Gastroesophageal sphincter (tissue), 4 donors: Measurements from ENCODE around the gene EML4. TPM values are rescaled to one million over a fixed set of nuclear protein-coding genes. Genes with fewer than 3 reads are reported as not detected.

ENCODE experiments used
- ATAC-seq: fragments of 150-250 bp; one replicate; pipeline ENCODE4 v1.9.1; 2016; ENCODE audit warnings: mild to moderate bottlenecking, moderate library complexity
- H3K27ac ChIP-seq, 4 donors: fragments of 200-600 bp; sonication (generic) in 3 of 4; 1 replicate in 3 of 4; 2 replicates in 1 of 4; pipeline ENCODE4 v1.5.1; 2016 to 2019
- H3K27me3 ChIP-seq: fragments of 200-600 bp; sonication (generic); one replicate; pipeline ENCODE4 v1.5.1; 2019
- H3K36me3 ChIP-seq, 2 donors: fragments of 200-600 bp; sonication (generic); one replicate each; pipeline ENCODE4 v1.5.1; 2019; ENCODE audit warnings: control low read depth in 1 of 2
- H3K4me1 ChIP-seq, 3 donors: fragments of 200-600 bp; sonication (generic); 1 replicate in 2 of 3; 2 replicates in 1 of 3; pipeline ENCODE4 v1.5.1; 2016 to 2019; ENCODE audit warnings: control low read depth in 2 of 3
- H3K4me3 ChIP-seq, 2 donors: fragments of 200-600 bp; sonication (generic); one replicate each; pipeline ENCODE4 v1.5.1; 2019; ENCODE audit warnings: mild to moderate bottlenecking in 1 of 2, moderate library complexity in 1 of 2
- H3K9me3 ChIP-seq, 3 donors: fragments of 200-600 bp; sonication (generic); one replicate each; pipeline ENCODE4 v1.5.1; 2017 to 2019; ENCODE audit warnings: control low read depth in 2 of 3
- EP300 ChIP-seq: sonication (generic); formaldehyde crosslinking; IDR thresholded peaks from one replicate; pipeline ENCODE4 v1.6.1; 2017; ENCODE audit warnings: antibody characterized with exemption, mild to moderate bottlenecking
- POLR2A ChIP-seq, 2 donors: fragments of 450-650 bp; IDR thresholded peaks; one replicate each; pipeline ENCODE4 v1.6.1; 2017; ENCODE audit warnings: antibody characterized with exemption in 2 of 2, mild to moderate bottlenecking in 2 of 2, moderate library complexity in 1 of 2
- POLR2AphosphoS5 ChIP-seq: sonication (generic); formaldehyde crosslinking; IDR thresholded peaks from one replicate; pipeline ENCODE4 v1.6.1; 2017; ENCODE audit warnings: antibody characterized with exemption
- WGBS, 2 donors: methylation state at CpG; one replicate each; pipeline ENCODE4 v1.1.5; 2018; ENCODE audit warnings: low coverage in 1 of 2; 5-methylcytosine and 5-hydroxymethylcytosine counted together
- total RNA-seq, 4 donors: library from RNA; depleted of rRNA; stranded (reverse); fragments of >200 nt; gene quantifications; one replicate each; pipeline ENCODE4 v1.1.0, GENCODE V29; 2016
- TF ChIP-seq, protein P1 (sequence below), 4 experiments: fragments of 200-600 bp in 2 of 4; fragments of 450-650 bp in 2 of 4; sonication (generic) in 1 of 4; IDR thresholded peaks; one replicate each; pipeline ENCODE4 v1.5.1; 2017 to 2019; ENCODE audit warnings: antibody characterized with exemption in 4 of 4, mild to moderate bottlenecking in 2 of 4, moderate library complexity in 2 of 4

EML4 gene
- total RNA-seq, 4 donors from 2014 or later, result 18.5 to 31.4 (median 23.7) TPM

DNA sequence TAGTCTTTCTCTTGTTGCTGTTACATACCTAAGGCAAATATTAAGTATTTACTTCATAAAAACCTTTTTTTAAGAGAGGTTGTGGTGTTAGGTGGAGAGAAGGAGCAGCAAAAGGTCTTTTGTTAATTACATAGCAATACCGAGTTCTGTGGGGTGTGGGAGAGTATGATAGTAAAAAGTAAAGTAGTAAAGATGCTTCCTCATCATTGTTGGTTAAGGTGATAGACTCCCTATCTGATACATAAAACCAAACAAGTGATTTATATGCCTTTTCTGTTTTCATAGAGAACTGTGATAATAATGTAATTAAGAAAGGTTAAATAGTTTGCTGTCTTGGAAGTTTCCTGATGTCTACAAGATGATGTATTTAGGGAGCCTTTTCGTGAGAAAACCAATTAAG, 75.4 kb downstream of the EML4 start:
- no peak overlapping the region for H3K27ac ChIP-seq
- H3K36me3 ChIP-seq, result peaks cover 0 to 16% of the 10 kb centered on the region in 2 donors
- no peak for ATAC-seq
- H3K4me1 ChIP-seq, result peaks cover 0 to 3% (median 0%) of the 10 kb centered on the region in 3 donors
- no peaks in the 10 kb centered on the region for H3K9me3 ChIP-seq
- H3K27me3 ChIP-seq, result no peaks in the 10 kb centered on the region
- 72 to 87% methylated on average over 2 of the region's 2 CpGs for WGBS, 2 donors
- H3K4me3 ChIP-seq, result no peak overlapping the region
- TF ChIP-seq POLR2A (IDR thresholded peaks at IDR 0.05) (no peak), POLR2AphosphoS5 (no peak), EP300 (no peak)
- TF ChIP-seq, protein P1, sequence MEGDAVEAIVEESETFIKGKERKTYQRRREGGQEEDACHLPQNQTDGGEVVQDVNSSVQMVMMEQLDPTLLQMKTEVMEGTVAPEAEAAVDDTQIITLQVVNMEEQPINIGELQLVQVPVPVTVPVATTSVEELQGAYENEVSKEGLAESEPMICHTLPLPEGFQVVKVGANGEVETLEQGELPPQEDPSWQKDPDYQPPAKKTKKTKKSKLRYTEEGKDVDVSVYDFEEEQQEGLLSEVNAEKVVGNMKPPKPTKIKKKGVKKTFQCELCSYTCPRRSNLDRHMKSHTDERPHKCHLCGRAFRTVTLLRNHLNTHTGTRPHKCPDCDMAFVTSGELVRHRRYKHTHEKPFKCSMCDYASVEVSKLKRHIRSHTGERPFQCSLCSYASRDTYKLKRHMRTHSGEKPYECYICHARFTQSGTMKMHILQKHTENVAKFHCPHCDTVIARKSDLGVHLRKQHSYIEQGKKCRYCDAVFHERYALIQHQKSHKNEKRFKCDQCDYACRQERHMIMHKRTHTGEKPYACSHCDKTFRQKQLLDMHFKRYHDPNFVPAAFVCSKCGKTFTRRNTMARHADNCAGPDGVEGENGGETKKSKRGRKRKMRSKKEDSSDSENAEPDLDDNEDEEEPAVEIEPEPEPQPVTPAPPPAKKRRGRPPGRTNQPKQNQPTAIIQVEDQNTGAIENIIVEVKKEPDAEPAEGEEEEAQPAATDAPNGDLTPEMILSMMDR (IDR thresholded peaks at IDR 0.05), result no peak

DNA sequence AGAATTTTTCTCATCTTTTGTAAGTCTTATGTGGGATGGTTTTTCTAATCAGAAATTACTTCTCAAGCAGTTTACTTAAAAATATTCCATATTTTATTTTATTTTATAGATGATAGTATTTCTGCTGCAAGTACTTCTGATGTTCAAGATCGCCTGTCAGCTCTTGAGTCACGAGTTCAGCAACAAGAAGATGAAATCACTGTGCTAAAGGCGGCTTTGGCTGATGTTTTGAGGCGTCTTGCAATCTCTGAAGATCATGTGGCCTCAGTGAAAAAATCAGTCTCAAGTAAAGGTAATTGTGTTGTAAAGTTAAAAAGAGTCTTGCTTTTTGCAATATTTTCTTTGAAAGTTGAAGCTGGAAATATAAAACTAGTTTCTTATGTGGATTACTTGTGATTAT, 76.2 kb downstream of the EML4 start:
- H3K36me3 ChIP-seq, result peaks cover 0 to 16% of the 10 kb centered on the region in 2 donors
- ATAC-seq, result no peak
- 69 to 94% methylated on average over 3 to 4 of the region's 4 CpGs for WGBS, 2 donors

DNA sequence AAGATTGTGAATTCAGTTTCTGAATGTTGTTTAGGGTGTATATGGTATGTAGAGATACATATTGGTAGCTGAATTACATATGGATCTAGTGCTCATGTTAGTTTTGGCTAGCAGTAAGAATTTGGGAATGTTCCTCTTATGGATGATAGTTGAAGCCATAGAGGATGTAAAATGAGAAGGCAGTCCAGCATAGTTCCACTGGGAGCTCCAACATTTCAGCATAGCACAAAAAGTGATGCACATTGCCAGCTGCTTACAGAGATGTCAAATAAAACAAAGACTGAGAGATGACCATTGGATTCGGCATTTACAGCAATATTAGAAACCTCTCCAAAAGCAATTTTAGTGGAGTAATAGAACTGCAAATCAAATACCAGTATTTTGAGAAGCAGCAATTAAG, 77.4 kb downstream of the EML4 start:
- Histone ChIP-seq H3K27ac (no peak overlapping the region), H3K27me3 (no peaks in the 10 kb centered on the region), H3K36me3 (peaks cover 0 to 16% of the 10 kb centered on the region in 2 donors), H3K4me3 (no peak overlapping the region), H3K4me1 (peaks cover 0 to 14% (median 0%) of the 10 kb centered on the region in 3 donors), H3K9me3 (no peaks in the 10 kb centered on the region)
- ATAC-seq, result no peak
- WGBS, 2 donors, result 77 to 83% methylated on average over 1 of the region's 1 CpG
- TF ChIP-seq EP300 (no peak), POLR2AphosphoS5 (no peak), POLR2A (IDR thresholded peaks at IDR 0.05) (no peak)
- TF ChIP-seq, protein P1 (IDR thresholded peaks at IDR 0.05), result no peak

More for the DNA sequence above, 76.2 kb downstream of the EML4 start:
- no peak for TF ChIP-seq EP300
- TF ChIP-seq, protein P1 (IDR thresholded peaks at IDR 0.05), result no peak
- TF ChIP-seq POLR2A (IDR thresholded peaks at IDR 0.05), result no peak
- TF ChIP-seq POLR2AphosphoS5, result no peak
- H3K27me3 ChIP-seq, result no peaks in the 10 kb centered on the region
- H3K9me3 ChIP-seq, result no peaks in the 10 kb centered on the region
- H3K4me1 ChIP-seq, result peaks cover 0 to 12% (median 0%) of the 10 kb centered on the region in 3 donors
- no peak overlapping the region for H3K4me3 ChIP-seq
- H3K27ac ChIP-seq, result no peak overlapping the region

DNA sequence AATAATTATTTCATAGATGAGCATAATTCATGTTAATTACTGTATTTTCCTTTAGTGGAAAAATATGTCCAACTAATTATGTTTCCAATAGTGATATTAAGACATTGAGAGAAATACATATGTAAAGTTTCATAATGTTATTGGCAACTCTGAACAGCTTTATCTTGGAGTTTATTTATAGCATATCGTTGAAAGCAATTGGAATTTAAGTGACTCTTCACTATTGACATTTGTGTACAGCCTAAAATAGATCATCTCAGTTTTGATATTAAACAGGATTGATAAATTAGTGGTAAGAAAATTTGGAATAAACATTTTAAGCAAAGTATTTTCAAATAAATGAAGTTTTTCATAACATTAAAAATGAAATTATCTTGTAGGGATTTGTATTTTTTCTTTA, 79.7 kb downstream of the EML4 start:
- no peak for ATAC-seq

DNA sequence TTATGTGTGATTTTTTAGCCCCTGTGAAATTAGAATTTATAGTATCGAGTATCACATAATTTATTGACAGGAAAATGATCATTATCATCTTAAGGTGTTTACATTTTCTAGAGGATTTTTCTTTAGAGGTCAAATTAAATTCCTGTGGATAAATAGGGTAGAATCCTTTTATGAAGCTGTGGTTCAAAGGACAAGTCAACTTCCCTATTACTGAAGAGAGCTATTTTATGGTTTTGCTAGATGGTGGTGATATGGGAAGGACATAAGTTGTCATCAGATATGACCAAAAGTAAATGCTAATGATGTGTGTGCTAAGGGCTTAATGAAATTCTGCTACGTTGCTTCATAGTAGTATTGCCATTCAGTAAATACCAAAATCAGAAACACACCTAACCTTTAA, 80.1 kb downstream of the EML4 start:
- H3K27ac ChIP-seq, result no peak overlapping the region

More for the DNA sequence above, 79.7 kb downstream of the EML4 start:
- Histone ChIP-seq H3K27ac (no peak overlapping the region), H3K27me3 (no peaks in the 10 kb centered on the region), H3K4me3 (no peak overlapping the region), H3K36me3 (peaks cover 0 to 16% of the 10 kb centered on the region in 2 donors), H3K9me3 (no peaks in the 10 kb centered on the region), H3K4me1 (peaks cover 0 to 14% (median 0%) of the 10 kb centered on the region in 3 donors)
- 78 to 82% methylated on average over 1 of the region's 1 CpG for WGBS, 2 donors
- TF ChIP-seq EP300 (no peak), POLR2AphosphoS5 (no peak), POLR2A (IDR thresholded peaks at IDR 0.05) (no peak)
- TF ChIP-seq, protein P1 (IDR thresholded peaks at IDR 0.05), result no peak

More for the DNA sequence above, 80.1 kb downstream of the EML4 start:
- H3K9me3 ChIP-seq, result no peaks in the 10 kb centered on the region
- no peak for TF ChIP-seq EP300
- no peak for TF ChIP-seq POLR2A (IDR thresholded peaks at IDR 0.05)
- TF ChIP-seq POLR2AphosphoS5, result no peak
- TF ChIP-seq, protein P1 (IDR thresholded peaks at IDR 0.05), result no peak
- H3K4me1 ChIP-seq, result peaks cover 0 to 14% (median 0%) of the 10 kb centered on the region in 3 donors
- H3K27me3 ChIP-seq, result no peaks in the 10 kb centered on the region
- ATAC-seq, result no peak
- H3K4me3 ChIP-seq, result no peak overlapping the region
- H3K36me3 ChIP-seq, result peaks cover 0 to 16% of the 10 kb centered on the region in 2 donors
- 67 to 79% methylated on average over 2 of the region's 2 CpGs for WGBS, 2 donors
